Endothelial cell of umbilical vein (primary cell): ENCODE data around the gene MAGI1. TPM values are rescaled to one million over a fixed set of nuclear protein-coding genes. Genes with fewer than 3 reads are reported as not detected.
"Not testable (repeated sequence)": the region's sequence is repeated elsewhere in the genome, so short reads cannot be mapped to it uniquely, and the experiment has no call there.

ENCODE experiments used
- BruUV-seq: library from RNA; stranded (reverse); fragments of 400-500 nt; replicated peaks from 2 replicates; lab custom pipeline; 2021; lab: Mats Ljungman, UMichigan
- CTCF ChIA-PET: fragments of 300-600, 350-600 bp; sonication (Branson Sonifier 250); formaldehyde crosslinking; loops from one replicate; lab custom pipeline; 2021; ENCODE audit warnings: antibody characterized with exemption, inconsistent platforms; lab: Charles Lee
- POLR2A ChIA-PET: fragments of 300-600, 350-600 bp; sonication (Branson Sonifier 250); formaldehyde crosslinking; loops from one replicate; lab custom pipeline; 2021; ENCODE audit warnings: antibody characterized with exemption, inconsistent platforms; lab: Charles Lee
- DNase-seq: peaks from one replicate; pipeline ENCODE4 v3.0.0-alpha.2; 2011; ENCODE audit warnings: low read depth, low spot score
- FAIRE-seq: peaks from 2 replicates; lab custom pipeline; 2011; peaks lifted over from hg19 to GRCh38; lab: Jason Lieb, UNC
- H2AFZ ChIP-seq: 2 replicates; pipeline ENCODE4 v1.6.0; 2012; ENCODE audit warnings: low read depth, low read length, control low read depth, inconsistent platforms
- H3K27ac ChIP-seq: 2 replicates; pipeline ENCODE4 v1.5.1; 2011; ENCODE audit warnings: low read depth, mild to moderate bottlenecking, control low read depth, low read length, moderate library complexity; ENCODE audit not compliant: insufficient read depth
- H3K27me3 ChIP-seq, 2 experiments: 2 replicates each; pipeline versions ENCODE4 v1.6.0 to v1.6.1; 2011; ENCODE audit warnings: low read length in 2 of 2, mixed read lengths in 1 of 2; ENCODE audit not compliant: control insufficient read depth in 2 of 2, insufficient read depth in 2 of 2
- H3K36me3 ChIP-seq, 2 experiments: 2 replicates in 1 of 2; 3 replicates in 1 of 2; pipeline ENCODE4 v1.5.1; 2011; ENCODE audit warnings: low read length in 2 of 2, mild to moderate bottlenecking in 1 of 2, moderate library complexity in 1 of 2; ENCODE audit not compliant: control insufficient read depth in 2 of 2, insufficient read depth in 2 of 2; ENCODE audit errors: extremely low read depth in 1 of 2
- H3K4me1 ChIP-seq: 3 replicates; pipeline ENCODE4 v1.5.1; 2011; ENCODE audit warnings: mild to moderate bottlenecking, low read length; ENCODE audit not compliant: control insufficient read depth, insufficient read depth; ENCODE audit errors: extremely low read depth
- H3K4me2 ChIP-seq: 2 replicates; pipeline ENCODE4 v1.6.1; 2011; ENCODE audit warnings: low read length, control low read depth, mixed read lengths; ENCODE audit not compliant: insufficient read depth
- H3K4me3 ChIP-seq, 3 experiments: fragments of 200-600 bp in 1 of 3; sonication (generic), shearing (Covaris generic) in 1 of 3; replicated peaks in 1 of 3; 2 replicates each; pipeline ENCODE4 v1.5.1; 2011 to 2016; ENCODE audit warnings: control low read depth in 3 of 3, low read length in 3 of 3, mild to moderate bottlenecking in 2 of 3, inconsistent platforms in 1 of 3, low read depth in 1 of 3, moderate library complexity in 1 of 3; ENCODE audit not compliant: insufficient read depth in 1 of 3
- H3K79me2 ChIP-seq: 2 replicates; pipeline ENCODE4 v1.6.0; 2012; ENCODE audit warnings: low read length, inconsistent platforms; ENCODE audit not compliant: control insufficient read depth, insufficient read depth
- H3K9ac ChIP-seq: replicated peaks from 2 replicates; pipeline ENCODE3; 2011; ENCODE audit warnings: low read length, control low read depth; ENCODE audit not compliant: insufficient read depth; ENCODE audit errors: extremely low read depth
- H3K9me1 ChIP-seq: replicated peaks from 3 replicates; pipeline ENCODE4 v1.6.0; 2011; ENCODE audit warnings: mild to moderate bottlenecking, low read length; ENCODE audit not compliant: control insufficient read depth, insufficient read depth; ENCODE audit errors: extremely low read depth
- H3K9me3 ChIP-seq: replicated peaks from 2 replicates; pipeline ENCODE4 v1.5.1; 2012; ENCODE audit warnings: low read length, inconsistent platforms; ENCODE audit not compliant: control insufficient read depth, insufficient read depth
- H4K20me1 ChIP-seq: replicated peaks from 2 replicates; pipeline ENCODE3; 2011; ENCODE audit warnings: mild to moderate bottlenecking, low read length; ENCODE audit not compliant: control insufficient read depth, insufficient read depth; ENCODE audit errors: extremely low read depth
- CTCF ChIP-seq, 2 donors: IDR thresholded peaks; 1 replicate in 1 of 2; 2 replicates in 1 of 2; pipeline ENCODE4 v1.5.1; 2011; ENCODE audit warnings: low read length in 2 of 2, mild to moderate bottlenecking in 2 of 2, moderate library complexity in 2 of 2, control low read depth in 1 of 2, inconsistent platforms in 1 of 2, low read depth in 1 of 2; ENCODE audit not compliant: insufficient read depth in 1 of 2; ENCODE audit errors: extremely low read depth in 1 of 2
- GATA2 ChIP-seq: IDR thresholded peaks from 2 replicates; pipeline ENCODE4 v1.7.0; 2011; ENCODE audit warnings: low read depth, mild to moderate bottlenecking, moderate library complexity, mixed read lengths, low read length; ENCODE audit not compliant: insufficient read length, insufficient read depth
- JUN ChIP-seq: IDR thresholded peaks from 2 replicates; pipeline ENCODE4 v1.6.1; 2011; ENCODE audit warnings: borderline replicate concordance, low read depth; ENCODE audit not compliant: insufficient read length, insufficient read depth
- MAX ChIP-seq: IDR thresholded peaks from 2 replicates; pipeline ENCODE4 v1.6.1; 2011; ENCODE audit not compliant: insufficient read depth, insufficient read length
- MYC ChIP-seq: IDR thresholded peaks from one replicate; pipeline ENCODE4 v1.6.1; 2011; ENCODE audit warnings: mild to moderate bottlenecking, low read depth, low read length
- POLR2A ChIP-seq: IDR thresholded peaks from 2 replicates; pipeline ENCODE4 v1.6.1; 2012; ENCODE audit warnings: low read depth, mild to moderate bottlenecking, control low read depth, low read length
- POLR2AphosphoS5 ChIP-seq: IDR thresholded peaks from 2 replicates; pipeline ENCODE4 v1.6.1; 2012; ENCODE audit warnings: low read depth, mild to moderate bottlenecking, control low read depth, low read length, moderate library complexity; ENCODE audit not compliant: insufficient read depth
- dilution Hi-C: fragments of 300-500 bp; cut with MboI; formaldehyde crosslinking; loops from one replicate; pipeline ENCODE4 v1.15.0; 2019; ENCODE audit warnings: low sequenced_read_pairs; ENCODE audit not compliant: extremely low pct_ligation_motif_present
- intact Hi-C: fragments of 100-400 bp; cut with micrococcal nuclease; formaldehyde crosslinking; loops from one replicate; pipeline ENCODE4 v1.10.0; 2022
- polyA plus RNA-seq, 4 experiments: library from polyadenylated mRNA; depleted of rRNA in 3 of 4; stranded (reverse) in 3 of 4; unstranded in 1 of 4; fragments of >200 nt; gene quantifications; 2 replicates each; pipeline versions ENCODE4 v1.2.1 to v1.2.3, GENCODE V29; 2011 to 2012; ENCODE audit warnings: missing spikeins in 1 of 4
- total RNA-seq: library from RNA; stranded (reverse); gene quantifications from 2 replicates; pipeline ENCODE4 v1.2.3, GENCODE V29; 2021

The MAGI1 gene
- total and polyA plus RNA-seq, 2 donors (not counting 3 experiments of a cell fraction or from before 2014, with no cell fraction given), result 10.1 to 47.9 TPM

DNA sequence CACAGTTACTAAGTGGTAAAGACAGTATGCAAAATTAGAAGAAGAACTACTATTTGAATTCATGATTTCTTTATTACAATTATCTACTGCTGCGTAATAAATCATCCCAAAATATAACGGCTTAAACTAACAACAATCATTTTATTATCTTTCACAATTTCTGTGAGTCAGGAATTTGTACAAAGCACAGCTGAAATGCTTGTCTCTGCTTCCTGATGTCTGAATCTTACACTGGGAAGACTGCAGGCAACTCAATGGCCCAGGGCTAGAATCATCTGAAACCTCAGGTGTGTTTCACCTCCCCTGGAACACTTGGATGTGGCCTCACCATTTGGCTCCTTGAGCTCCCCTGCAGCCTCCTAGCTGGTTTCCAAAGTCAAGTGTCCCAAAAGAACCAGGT, 145.1 kb downstream of the MAGI1 start:
- no peak overlapping the region for H3K4me2 ChIP-seq
- POLR2A ChIA-PET, result no interaction called here
- DNase-seq (no peak), FAIRE-seq (no peak)
- H4K20me1 ChIP-seq, result peaks cover 6% of the 10 kb centered on the region
- TF ChIP-seq POLR2AphosphoS5 (no peak), JUN (no peak), MAX (no peak), GATA2 (no peak), MYC (no peak), CTCF (IDR thresholded peaks at IDR 0.05; ENCODE audit: extremely low read depth in 1 of 2, insufficient read depth in 1 of 2, low read depth in 1 of 2, low read length in 2 of 2) (no peak), POLR2A (no peak)
- peaks cover 14% of the 10 kb centered on the region for H3K4me1 ChIP-seq
- CTCF ChIA-PET, result no interaction called here
- no peaks in the 10 kb centered on the region for H3K36me3 ChIP-seq
- peaks cover 3% of the 10 kb centered on the region for H3K79me2 ChIP-seq
- no peaks in the 10 kb centered on the region for H3K9me1 ChIP-seq
- intact Hi-C loops, result no loop called here
- H2AFZ ChIP-seq, result no peak overlapping the region
- dilution Hi-C loops, result no loop called here
- H3K4me3 ChIP-seq, result no peak overlapping the region
- no peaks in the 10 kb centered on the region for H3K9me3 ChIP-seq
- no peaks in the 10 kb centered on the region for H3K27me3 ChIP-seq
- no TSS peak for BruUV-seq
- no peak overlapping the region for H3K9ac ChIP-seq
- H3K27ac ChIP-seq, result no peak overlapping the region

DNA sequence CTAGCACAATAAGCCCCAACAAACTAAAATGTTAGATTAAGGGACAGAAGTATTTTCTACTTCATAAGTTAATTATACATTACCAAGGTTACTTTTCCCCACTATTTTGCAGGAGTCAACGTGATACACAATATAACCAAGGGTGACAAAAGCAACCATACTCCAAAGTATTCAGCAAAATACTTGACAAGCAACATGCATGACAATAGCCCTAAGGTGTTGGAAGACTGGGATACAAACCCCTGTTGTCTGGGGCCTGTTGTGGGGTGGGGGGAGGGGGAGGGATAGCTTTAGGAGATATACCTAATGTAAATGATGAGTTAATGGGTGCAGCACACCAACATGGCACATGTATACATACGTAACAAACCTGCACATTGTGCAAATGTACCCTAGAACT, 147.2 kb downstream of the MAGI1 start:
- H3K9ac ChIP-seq, H3K4me3 ChIP-seq, H3K36me3 ChIP-seq, DNase-seq, H3K9me1 ChIP-seq, H3K9me3 ChIP-seq, H4K20me1 ChIP-seq, intact Hi-C loops, H3K79me2 ChIP-seq, H2AFZ ChIP-seq, H3K27ac ChIP-seq, dilution Hi-C loops, CTCF ChIA-PET, FAIRE-seq, H3K4me2 ChIP-seq, H3K4me1 ChIP-seq, H3K27me3 ChIP-seq, BruUV-seq, POLR2A ChIA-PET: not testable (repeated sequence)
